ENCODE measurements around the gene SLC25A10. TPM values are rescaled to one million over a fixed set of nuclear protein-coding genes. Genes with fewer than 3 reads are reported as not detected.

SLC25A10 gene
- total RNA-seq, 4 donors from 2014 or later, result 23.3 to 49.3 (median 37.1) TPM

- DNase-seq, result no peak
- 0% methylated on average over 1 to 12 of the region's 16 CpGs for WGBS, 2 donors
- H3K27me3 ChIP-seq, result no peaks in the 10 kb centered on the region
- intact Hi-C loops (cut with DNase I), result no loop called here
- TF ChIP-seq POLR2A (IDR thresholded peaks at IDR 0.05), result no peak
- no peak for TF ChIP-seq CTCF (IDR thresholded peaks at IDR 0.05)
- H3K4me1 ChIP-seq, result peaks cover 36 to 67% (median 37%) of the 10 kb centered on the region in 3 donors
- peaks cover 34 to 64% (median 37%) of the 10 kb centered on the region in 3 donors for H3K36me3 ChIP-seq
- H3K27ac ChIP-seq, result peak overlapping the region; percentile 85 to 98 (median 94)
- peak overlapping the region; percentile 85 to 97 (median 95) for H3K4me3 ChIP-seq
- no peaks in the 10 kb centered on the region for H3K9me3 ChIP-seq
These were observed 27.6 kb upstream of the SLC25A10 start for GRCh38 chr17:81684442-81684911.

- WGBS, 2 donors, result 60% methylated on average over 1 of the region's 12 CpGs; no CpG with 5 or more reads in 1 of the 2 donors
- TF ChIP-seq POLR2A (IDR thresholded peaks at IDR 0.05) (no peak), CTCF (IDR thresholded peaks at IDR 0.05) (no peak)
- H3K4me1 ChIP-seq, result peaks cover 36 to 71% (median 37%) of the 10 kb centered on the region in 3 donors
- H3K36me3 ChIP-seq, result peaks cover 37 to 66% (median 39%) of the 10 kb centered on the region in 3 donors
- H3K9me3 ChIP-seq, result no peaks in the 10 kb centered on the region
- H3K27me3 ChIP-seq, result no peaks in the 10 kb centered on the region
- intact Hi-C loops (cut with DNase I), result no loop called here
- peak overlapping the region; percentile 85 to 97 (median 95) for H3K4me3 ChIP-seq
- DNase-seq, result no peak
- H3K27ac ChIP-seq, result peak overlapping the region; percentile 85 to 98 (median 94)
These were observed 27.0 kb upstream of the SLC25A10 start for GRCh38 chr17:81685108-81685507.

- 98% methylated on average over 11 of the region's 20 CpGs; no CpG with 5 or more reads in 1 of the 2 donors for WGBS, 2 donors
- Histone ChIP-seq H3K4me3 (no peak overlapping the region), H3K36me3 (peaks cover 51 to 66% (median 54%) of the 10 kb centered on the region in 3 donors), H3K4me1 (peaks cover 36 to 69% (median 37%) of the 10 kb centered on the region in 3 donors), H3K27ac (no peak overlapping the region), H3K9me3 (no peaks in the 10 kb centered on the region), H3K27me3 (no peaks in the 10 kb centered on the region)
- DNase-seq, result no peak
- TF ChIP-seq POLR2A (IDR thresholded peaks at IDR 0.05) (no peak), CTCF (IDR thresholded peaks at IDR 0.05) (no peak)
- intact Hi-C loops (cut with DNase I), result no loop called here
These were observed 25.5 kb upstream of the SLC25A10 start for GRCh38 chr17:81686614-81687013.

- DNase-seq, result no peak
- Histone ChIP-seq H3K36me3 (peaks cover 64 to 78% (median 64%) of the 10 kb centered on the region in 3 donors), H3K4me3 (no peak overlapping the region), H3K4me1 (peaks cover 26 to 56% (median 26%) of the 10 kb centered on the region in 3 donors), H3K27me3 (no peaks in the 10 kb centered on the region), H3K9me3 (no peaks in the 10 kb centered on the region), H3K27ac (peak overlapping the region in 2 of 4 donors; percentile 28 to 32)
- TF ChIP-seq POLR2A (IDR thresholded peaks at IDR 0.05), result no peak
- no peak for TF ChIP-seq CTCF (IDR thresholded peaks at IDR 0.05)
- intact Hi-C loops (cut with DNase I), result no loop called here
- 62 to 78% methylated on average over 7 to 20 of the region's 41 CpGs for WGBS, 2 donors
These were observed 24.1 kb upstream of the SLC25A10 start for GRCh38 chr17:81687770-81688541.

- intact Hi-C loops (cut with DNase I), result no loop called here
- H3K36me3 ChIP-seq, result peaks cover 70 to 84% (median 71%) of the 10 kb centered on the region in 3 donors
- no peak overlapping the region for H3K4me3 ChIP-seq
- TF ChIP-seq POLR2A (IDR thresholded peaks at IDR 0.05) (no peak), CTCF (IDR thresholded peaks at IDR 0.05) (no peak)
- H3K4me1 ChIP-seq, result peaks cover 24 to 53% (median 25%) of the 10 kb centered on the region in 3 donors
- no peaks in the 10 kb centered on the region for H3K9me3 ChIP-seq
- 53% methylated on average over 6 of the region's 14 CpGs; no CpG with 5 or more reads in 1 of the 2 donors for WGBS, 2 donors
- no peaks in the 10 kb centered on the region for H3K27me3 ChIP-seq
- no peak for DNase-seq
- peak overlapping the region in 2 of 4 donors; percentile 28 to 32 for H3K27ac ChIP-seq
These were observed 23.5 kb upstream of the SLC25A10 start for GRCh38 chr17:81688616-81689015.
